Nephron (organoid): Measurements from ENCODE around the gene SIPA1L3.
A peak's percentile ranks its signal among the peaks of the same experiment; 100 is the strongest.

Source experiments
- H3K27ac Mint-ChIP-seq, 3 experiments: 2 replicates each; pipeline ENCODE4 v1.8.0; 2020; ENCODE audit warnings: mixed read lengths in 3 of 3, mild to moderate bottlenecking in 2 of 3, moderate library complexity in 1 of 3
- H3K27me3 Mint-ChIP-seq: 2 replicates; pipeline ENCODE4 v1.8.0; 2021; ENCODE audit warnings: low read depth, mild to moderate bottlenecking, moderate library complexity, mixed read lengths
- H3K36me3 Mint-ChIP-seq: 2 replicates; pipeline ENCODE4 v1.8.0; 2020; ENCODE audit warnings: low read depth, mixed read lengths
- H3K4me1 Mint-ChIP-seq: 2 replicates; pipeline ENCODE4 v1.8.0; 2020; ENCODE audit warnings: mixed read lengths
- H3K4me3 Mint-ChIP-seq, 3 experiments: 2 replicates each; pipeline ENCODE4 v1.8.0; 2020; ENCODE audit warnings: mild to moderate bottlenecking in 3 of 3, mixed read lengths in 3 of 3, moderate library complexity in 2 of 3
- H3K9me3 Mint-ChIP-seq: 2 replicates; pipeline ENCODE4 v1.8.0; 2020; ENCODE audit warnings: mixed read lengths
- CTCF ChIP-seq, 3 experiments: fragments of 200-600 bp; sonication (generic); IDR thresholded peaks; one replicate each; pipeline ENCODE4 v1.5.0; 2021; ENCODE audit warnings: antibody characterized with exemption in 3 of 3; ENCODE audit not compliant: unreplicated experiment in 3 of 3

Gene SIPA1L3

GRCh38 chr19:38216785-38217641 is 310.0 kb downstream of the SIPA1L3 start:
- H3K9me3 Mint-ChIP-seq: no peaks in the 10 kb centered on the region
- peak overlapping the region in 1 of 3 experiments; percentile 38 for H3K4me3 Mint-ChIP-seq
- TF ChIP-seq CTCF (IDR thresholded peaks at IDR 0.05; ENCODE audit: unreplicated experiment in 3 of 3): no peak
- peaks cover 19% of the 10 kb centered on the region for H3K36me3 Mint-ChIP-seq
- peaks cover 7% of the 10 kb centered on the region for H3K27me3 Mint-ChIP-seq
- H3K4me1 Mint-ChIP-seq: peaks cover 6% of the 10 kb centered on the region
- H3K27ac Mint-ChIP-seq: peak overlapping the region; percentile 76 to 88 (median 81)

DNA sequence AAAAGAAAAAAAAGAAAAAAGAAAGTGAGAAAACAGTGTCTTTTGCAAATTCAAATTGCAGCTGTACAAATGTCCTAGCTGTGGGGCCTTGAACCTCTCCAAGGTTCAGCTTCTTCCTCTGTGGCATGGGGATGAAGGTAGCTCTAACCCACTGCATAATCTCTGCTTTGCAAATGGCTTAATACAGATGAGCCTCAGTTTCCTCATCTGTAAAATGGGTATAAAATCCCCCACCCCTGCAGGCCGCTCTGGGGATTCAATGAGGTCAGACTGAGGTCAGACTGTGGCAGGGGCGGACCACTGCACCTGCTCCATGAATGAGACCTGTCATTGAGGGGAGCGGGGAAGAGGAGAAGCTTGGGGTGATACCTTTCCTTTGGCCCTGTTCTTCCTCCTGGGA is 311.2 kb downstream of the SIPA1L3 start:
- no peak overlapping the region for H3K27ac Mint-ChIP-seq
- H3K4me3 Mint-ChIP-seq: no peak overlapping the region
- H3K36me3 Mint-ChIP-seq: peaks cover 19% of the 10 kb centered on the region
- H3K27me3 Mint-ChIP-seq: peaks cover 7% of the 10 kb centered on the region
- H3K4me1 Mint-ChIP-seq: peaks cover 11% of the 10 kb centered on the region
- H3K9me3 Mint-ChIP-seq: no peaks in the 10 kb centered on the region
- TF ChIP-seq CTCF (IDR thresholded peaks at IDR 0.05; ENCODE audit: unreplicated experiment in 3 of 3): no peak

DNA sequence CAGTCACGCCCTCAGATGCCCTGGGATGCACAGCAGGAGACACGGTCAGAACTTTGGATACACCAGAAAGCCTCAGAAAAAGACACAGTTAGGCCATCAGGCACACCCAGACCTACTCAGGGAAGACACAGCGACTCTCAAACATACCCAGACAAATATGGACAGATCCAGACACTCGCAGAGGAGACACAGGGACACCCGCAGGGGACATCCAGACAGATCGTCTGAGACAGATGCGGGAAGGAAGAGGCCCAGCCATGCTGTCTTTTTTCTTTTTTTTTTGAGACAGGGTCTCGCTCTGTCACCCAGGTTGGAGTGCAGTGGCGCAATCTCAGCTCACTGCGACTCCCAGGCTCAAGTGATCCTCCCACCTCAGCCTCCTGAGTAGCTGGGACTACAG is 312.2 kb downstream of the SIPA1L3 start:
- Mint-ChIP-seq H3K9me3 (no peaks in the 10 kb centered on the region), H3K27me3 (peaks cover 4% of the 10 kb centered on the region), H3K36me3 (peaks cover 14% of the 10 kb centered on the region), H3K27ac (peak overlapping the region in 1 of 3 experiments; percentile 14), H3K4me3 (no peak overlapping the region), H3K4me1 (peaks cover 17% of the 10 kb centered on the region)
- TF ChIP-seq CTCF (IDR thresholded peaks at IDR 0.05; ENCODE audit: unreplicated experiment in 3 of 3): no peak

- H3K4me1 Mint-ChIP-seq: peaks cover 21% of the 10 kb centered on the region
- no peak overlapping the region for H3K27ac Mint-ChIP-seq
- peak overlapping the region in 2 of 3 experiments; percentile 12 to 42 for H3K4me3 Mint-ChIP-seq
- no peaks in the 10 kb centered on the region for H3K9me3 Mint-ChIP-seq
- H3K36me3 Mint-ChIP-seq: peaks cover 11% of the 10 kb centered on the region
- no peak for TF ChIP-seq CTCF (IDR thresholded peaks at IDR 0.05; ENCODE audit: unreplicated experiment in 3 of 3)
- peaks cover 6% of the 10 kb centered on the region for H3K27me3 Mint-ChIP-seq
These were observed 314.4 kb downstream of the SIPA1L3 start for GRCh38 chr19:38221421-38221820.

DNA sequence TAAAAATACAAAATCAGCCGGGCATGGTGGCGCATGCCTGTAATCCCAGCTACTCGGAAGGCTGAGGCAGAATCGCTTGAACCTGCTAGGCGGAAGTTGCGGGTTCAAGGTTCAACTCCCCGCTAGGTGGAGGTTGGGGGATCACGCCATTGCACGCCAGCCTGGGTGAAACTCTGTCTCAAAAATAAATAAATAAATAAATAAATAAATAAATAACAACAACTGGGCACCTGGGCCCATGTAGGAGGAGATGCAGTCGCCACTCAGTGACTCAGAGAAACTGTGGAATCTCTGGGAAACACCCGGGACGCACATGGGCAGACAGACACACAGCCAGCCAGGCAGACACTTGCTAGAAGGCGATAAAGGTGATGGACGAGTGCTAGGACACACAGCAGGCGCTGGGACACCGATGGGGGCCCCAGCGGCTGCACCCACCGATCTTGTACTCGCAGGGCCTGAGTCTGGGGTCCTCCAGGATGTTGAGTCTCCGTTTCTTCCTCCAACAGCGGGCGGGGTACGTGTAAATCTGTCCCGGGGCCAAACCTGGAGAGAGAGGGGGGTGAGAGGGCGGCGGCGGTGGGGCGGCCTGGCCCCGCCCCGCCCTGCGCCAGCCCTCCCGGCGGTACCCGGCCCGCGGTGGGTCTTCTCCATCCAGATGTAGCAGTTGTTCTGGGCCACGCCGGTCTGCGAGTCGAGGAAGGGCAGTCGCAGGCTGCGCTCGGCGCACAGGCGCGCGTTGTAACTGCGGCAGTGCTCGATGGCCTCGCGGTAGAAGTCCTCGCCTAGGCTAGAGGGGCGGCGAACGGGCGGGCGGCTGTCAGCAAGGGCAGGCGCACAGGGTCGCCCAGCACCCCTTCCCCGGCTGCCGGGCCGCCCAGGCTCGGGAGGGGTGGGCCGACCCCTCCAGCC is 315.2 kb downstream of the SIPA1L3 start:
- Mint-ChIP-seq H3K9me3 (no peaks in the 10 kb centered on the region), H3K27me3 (peaks cover 9% of the 10 kb centered on the region)

More for the DNA sequence above, 315.2 kb downstream of the SIPA1L3 start:
- H3K27ac Mint-ChIP-seq: no peak overlapping the region
- H3K4me1 Mint-ChIP-seq: peaks cover 14% of the 10 kb centered on the region
- peak overlapping the region; percentile 15 to 29 (median 29) for H3K4me3 Mint-ChIP-seq
- no peak for TF ChIP-seq CTCF (IDR thresholded peaks at IDR 0.05; ENCODE audit: unreplicated experiment in 3 of 3)
- peaks cover 11% of the 10 kb centered on the region for H3K36me3 Mint-ChIP-seq
